Stimulated activated CD8-positive, alpha-beta memory T cell treated with anti-CD3 and anti-CD28 coated beads, Interleukin-12 subunit alpha, Interleukin-12 subunit beta, amount 100 ng/mL, for 4 hours (primary cell): ENCODE data around the gene USP24.

Experiments used
- DNase-seq: peaks from one replicate; pipeline ENCODE4 v3.0.0-alpha.2; 2020; ENCODE audit warnings: low read depth

Gene USP24

DNA sequence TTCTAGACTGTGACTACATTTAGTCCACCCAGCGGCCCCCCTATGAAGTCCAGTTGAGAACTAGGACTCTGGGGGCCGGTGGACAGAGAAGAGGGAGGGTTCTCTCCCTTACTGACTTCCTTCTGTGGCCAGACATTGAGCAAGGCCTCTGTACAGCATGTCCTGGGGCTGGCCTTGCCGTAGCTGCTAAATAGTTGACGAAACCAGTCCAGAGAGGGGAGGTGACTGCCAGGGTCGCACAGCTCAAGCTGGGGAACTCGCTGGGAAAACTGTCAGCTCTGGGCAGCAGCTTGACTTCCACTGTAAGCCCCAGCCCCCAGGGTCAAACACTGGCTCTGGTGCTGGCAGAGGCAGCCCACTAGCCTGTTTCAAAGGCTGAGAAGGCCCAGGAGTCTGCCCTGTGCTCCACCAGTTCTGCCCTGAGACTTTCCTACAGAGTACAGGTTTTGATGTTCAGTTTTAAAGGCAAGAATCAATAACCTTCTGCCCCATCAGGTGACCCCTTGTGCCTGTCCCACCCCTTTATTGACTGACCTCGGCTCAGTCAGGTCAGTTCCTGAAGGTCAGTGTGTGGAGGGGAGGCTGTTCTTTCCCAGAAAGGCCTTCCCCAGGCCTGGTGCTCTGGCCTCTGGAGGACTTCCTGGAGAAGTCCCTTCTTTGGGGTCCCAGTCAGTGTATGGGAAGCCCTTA is 161.8 kb downstream of the USP24 start:
- no peak for DNase-seq

- no peak for DNase-seq
These were observed 162.7 kb downstream of the USP24 start for GRCh38 chr1:55052221-55053142.

GRCh38 chr1:55051621-55052020 is 163.5 kb downstream of the USP24 start:
- DNase-seq = no peak

- no peak for DNase-seq
These were observed 164.0 kb downstream of the USP24 start for GRCh38 chr1:55051169-55051568.

DNA sequence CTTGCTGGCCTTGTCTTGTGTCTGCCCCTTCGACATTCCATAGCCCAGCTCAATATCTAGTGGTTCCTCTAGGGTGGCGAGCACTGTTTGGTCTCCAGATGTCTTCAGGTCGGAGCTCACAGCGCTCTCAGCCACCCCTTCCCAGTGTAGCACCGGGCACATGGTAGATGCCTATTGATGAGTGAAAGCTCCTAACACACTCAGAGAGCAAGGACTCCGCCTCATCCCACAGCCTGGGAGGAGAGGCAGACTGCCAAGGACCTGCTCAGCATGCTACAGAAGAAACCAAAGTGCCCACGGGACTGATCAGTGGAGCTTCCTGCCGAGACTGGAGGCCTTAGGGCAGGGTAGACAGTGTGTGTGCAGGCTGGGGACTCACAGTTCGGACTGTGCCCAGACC is 164.9 kb downstream of the USP24 start:
- no peak for DNase-seq

DNA sequence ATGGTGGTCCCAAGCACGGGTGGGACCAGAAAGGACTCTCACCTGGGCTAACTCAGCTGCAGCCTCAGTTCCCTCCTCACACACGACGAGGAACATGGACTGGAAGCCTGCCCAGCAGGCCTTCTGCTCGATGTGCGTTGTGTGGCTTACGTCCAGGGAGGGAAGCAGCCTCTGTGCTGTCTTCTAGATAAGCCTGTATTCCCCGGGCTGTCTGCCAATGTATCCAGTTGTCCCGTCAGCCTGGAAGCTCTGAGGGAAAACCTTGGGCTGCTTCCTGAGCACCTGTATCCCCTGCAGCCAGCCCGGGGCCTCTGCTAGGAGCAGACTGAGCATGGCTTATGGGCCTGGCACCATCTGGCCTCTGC is 165.3 kb downstream of the USP24 start:
- DNase-seq = no peak

DNA sequence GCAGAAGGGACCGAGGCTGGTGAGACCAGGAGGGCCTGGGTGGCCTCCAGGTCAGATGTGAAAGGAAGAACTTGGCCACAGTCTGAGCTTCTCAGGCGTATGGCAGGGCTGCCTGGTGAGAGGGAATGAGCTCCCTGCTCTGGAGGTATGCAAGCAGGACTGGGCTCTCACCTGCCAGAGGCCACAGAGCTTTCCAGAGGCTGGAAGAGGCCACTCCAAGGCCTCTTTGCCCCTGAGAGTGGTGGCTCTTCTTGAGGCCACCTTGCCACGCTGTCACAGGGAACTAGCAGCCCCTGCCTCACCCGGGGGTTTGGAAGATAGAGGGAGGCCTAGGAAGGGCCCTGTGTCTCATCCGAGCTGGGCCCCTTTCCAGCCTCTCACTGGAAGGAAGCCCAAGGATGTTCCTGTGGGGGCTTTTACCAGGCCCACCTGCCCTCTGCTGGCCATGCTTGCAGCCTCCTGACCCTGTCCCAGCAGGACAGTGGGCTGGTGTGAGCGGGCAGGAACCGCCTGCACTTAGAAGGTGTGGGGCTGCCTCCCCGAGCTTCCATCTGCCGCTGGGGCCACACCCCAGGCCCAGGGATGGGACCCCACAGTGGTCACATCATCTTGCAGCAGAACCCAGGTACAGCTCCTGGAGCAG is 165.8 kb downstream of the USP24 start:
- no peak for DNase-seq

DNA sequence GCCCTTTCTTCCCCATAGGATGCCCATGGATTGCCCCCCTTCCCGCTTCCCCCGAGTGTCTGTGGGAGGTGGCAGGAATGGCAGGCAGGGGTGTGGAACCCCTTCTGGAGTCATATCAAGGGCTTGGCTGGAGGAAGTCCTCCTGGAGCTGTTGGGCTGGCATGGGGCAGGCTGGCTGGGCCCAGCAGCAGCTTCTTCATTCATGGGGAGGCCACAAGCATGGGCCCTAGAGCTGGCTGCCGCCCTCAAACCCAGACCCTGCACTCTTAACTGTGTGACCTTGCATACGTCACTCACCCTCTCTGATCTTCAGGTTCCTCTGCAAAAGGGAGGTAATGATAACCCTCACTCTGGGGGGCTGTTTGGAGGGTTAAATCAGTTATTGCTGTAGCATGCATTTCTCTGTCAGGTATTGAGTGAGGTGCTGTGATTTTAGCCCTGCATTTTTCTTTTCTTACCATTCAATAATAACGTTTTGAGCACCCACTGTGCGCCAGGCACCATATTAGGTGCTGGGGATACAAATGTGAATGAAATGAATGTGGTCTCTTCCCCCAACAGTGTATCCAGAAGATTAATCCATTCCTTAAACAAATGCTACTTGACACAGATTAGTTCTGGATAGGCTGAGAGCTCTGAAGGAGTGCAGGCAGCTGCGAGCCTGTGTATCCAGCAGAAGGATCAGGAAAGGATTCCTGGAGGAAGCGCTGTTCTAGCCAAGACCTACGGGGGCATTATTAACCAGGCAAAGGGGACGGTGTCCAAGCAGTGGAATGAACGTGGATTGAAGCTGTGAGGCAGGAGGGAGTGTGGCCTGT is 166.5 kb downstream of the USP24 start:
- DNase-seq = no peak

DNA sequence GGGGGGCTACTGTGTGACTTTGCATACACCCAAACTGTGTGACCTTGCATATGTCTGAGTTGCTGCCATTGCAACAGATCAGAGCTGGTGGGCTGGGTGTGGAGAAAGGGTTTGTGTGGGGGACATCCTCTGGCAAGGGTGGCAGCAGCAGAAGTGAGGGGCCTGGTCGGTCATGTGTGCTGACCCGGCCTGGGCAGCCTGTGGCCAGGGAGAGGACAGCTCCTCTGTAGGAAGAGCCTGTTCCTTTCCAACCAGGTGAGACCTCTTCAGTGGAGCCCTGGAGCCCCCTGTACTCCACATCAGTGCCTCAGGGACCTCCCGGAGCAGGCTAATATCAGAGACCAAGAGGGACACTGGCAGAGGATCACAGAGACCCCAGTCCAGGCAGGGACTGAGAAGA is 167.6 kb downstream of the USP24 start:
- DNase-seq = no peak

GRCh38 chr1:55046871-55047270 is 168.3 kb downstream of the USP24 start:
- no peak for DNase-seq

DNA sequence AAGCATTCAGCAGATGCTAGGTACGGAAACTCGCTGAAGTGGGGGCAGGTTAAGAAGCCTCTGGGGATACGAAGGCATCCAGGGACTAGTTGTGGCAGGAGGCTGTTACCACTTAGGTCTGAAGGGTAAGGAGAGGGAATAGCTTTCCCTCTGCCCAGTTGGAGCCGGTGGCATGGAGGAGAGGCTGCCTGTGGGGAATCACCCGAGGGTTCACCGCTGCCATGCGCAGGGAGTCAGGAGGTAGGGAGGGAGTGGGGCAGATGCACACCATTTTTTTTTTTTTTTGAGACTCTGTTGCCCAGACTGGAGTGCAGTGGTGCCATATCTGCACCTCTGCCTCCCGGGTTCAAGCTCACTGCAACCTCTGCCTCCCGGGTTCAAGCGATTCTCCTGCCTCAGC is 169.7 kb downstream of the USP24 start:
- DNase-seq = no peak

- DNase-seq = no peak
These were observed 170.4 kb downstream of the USP24 start for GRCh38 chr1:55044617-55045397.

DNA sequence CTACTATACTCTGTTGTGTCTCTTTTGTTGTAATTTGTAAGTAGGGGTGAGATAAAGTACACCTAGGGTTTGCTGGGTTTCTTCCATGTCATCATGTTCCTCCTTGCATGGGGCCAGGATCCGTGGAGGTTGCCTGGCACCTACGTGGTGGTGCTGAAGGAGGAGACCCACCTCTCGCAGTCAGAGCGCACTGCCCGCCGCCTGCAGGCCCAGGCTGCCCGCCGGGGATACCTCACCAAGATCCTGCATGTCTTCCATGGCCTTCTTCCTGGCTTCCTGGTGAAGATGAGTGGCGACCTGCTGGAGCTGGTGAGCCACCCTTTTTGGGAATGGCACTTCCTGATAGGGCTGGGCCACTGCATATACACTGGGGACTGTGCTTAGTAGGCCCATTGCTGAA is 171.4 kb downstream of the USP24 start:
- no peak for DNase-seq

DNA sequence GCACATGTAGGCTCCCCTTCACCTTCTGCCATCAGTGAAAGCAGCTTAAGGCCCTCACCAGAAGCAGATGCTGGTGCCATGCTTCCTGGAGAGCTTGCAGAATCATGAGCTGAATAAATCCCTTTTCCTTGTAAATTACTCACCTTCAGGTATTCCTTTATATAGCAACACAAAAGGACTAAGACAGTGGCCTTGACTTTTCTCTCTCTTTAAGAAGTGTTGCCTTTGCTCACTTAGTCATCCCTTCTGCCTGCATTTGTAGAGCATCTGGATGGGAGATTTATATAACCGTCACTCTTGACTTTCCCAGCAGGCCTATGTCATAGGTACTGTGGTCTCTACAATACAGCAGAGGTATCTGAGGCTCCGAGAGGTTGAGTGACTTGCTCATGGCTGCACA is 172.2 kb downstream of the USP24 start:
- no peak for DNase-seq

DNA sequence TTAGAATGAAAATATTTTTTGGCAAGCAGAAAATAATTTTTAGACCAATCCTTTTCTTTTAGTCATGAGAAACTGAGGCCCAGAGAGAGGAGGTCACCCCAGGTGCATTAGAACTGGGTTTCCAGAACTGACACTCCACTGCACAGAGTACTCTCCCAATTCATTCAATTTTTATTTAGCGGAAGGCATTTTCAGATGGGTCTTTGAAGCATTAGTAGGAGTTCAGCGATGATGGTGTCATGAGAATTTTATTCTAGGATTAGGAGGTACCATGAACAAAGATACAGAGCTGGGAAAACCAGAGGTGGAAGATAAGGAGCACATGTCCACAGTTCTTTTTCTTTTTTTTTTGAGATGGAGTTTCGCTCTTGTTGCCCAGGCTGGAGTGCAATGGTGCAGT is 173.6 kb downstream of the USP24 start:
- no peak for DNase-seq

DNA sequence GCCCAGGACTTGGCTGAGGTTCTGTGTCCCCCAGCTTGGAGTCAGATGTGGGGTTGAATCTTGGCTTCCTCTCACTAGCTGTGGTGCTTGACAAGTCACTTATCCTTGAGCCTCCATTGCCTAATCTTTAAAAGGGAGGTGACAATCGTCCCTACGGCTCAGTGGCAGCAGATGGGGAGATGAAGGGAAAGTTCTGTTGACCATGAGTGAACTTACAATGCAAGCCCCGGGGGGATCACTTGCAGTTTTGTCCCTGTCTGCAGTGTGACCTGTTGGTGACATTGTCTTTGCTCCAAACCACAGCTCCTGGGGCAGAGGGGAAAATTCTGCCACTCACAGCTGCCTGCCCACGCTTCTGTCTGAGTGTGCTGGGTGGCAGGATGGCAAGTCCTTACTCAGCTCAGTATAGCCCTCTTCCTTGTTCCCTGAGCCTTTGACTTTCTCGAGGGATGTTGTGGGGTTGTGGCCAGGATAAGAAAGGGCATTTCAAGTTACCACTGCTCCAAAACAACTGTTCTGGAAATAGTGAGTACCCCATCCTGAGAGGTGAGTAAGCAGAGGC is 174.2 kb downstream of the USP24 start:
- no peak for DNase-seq

DNA sequence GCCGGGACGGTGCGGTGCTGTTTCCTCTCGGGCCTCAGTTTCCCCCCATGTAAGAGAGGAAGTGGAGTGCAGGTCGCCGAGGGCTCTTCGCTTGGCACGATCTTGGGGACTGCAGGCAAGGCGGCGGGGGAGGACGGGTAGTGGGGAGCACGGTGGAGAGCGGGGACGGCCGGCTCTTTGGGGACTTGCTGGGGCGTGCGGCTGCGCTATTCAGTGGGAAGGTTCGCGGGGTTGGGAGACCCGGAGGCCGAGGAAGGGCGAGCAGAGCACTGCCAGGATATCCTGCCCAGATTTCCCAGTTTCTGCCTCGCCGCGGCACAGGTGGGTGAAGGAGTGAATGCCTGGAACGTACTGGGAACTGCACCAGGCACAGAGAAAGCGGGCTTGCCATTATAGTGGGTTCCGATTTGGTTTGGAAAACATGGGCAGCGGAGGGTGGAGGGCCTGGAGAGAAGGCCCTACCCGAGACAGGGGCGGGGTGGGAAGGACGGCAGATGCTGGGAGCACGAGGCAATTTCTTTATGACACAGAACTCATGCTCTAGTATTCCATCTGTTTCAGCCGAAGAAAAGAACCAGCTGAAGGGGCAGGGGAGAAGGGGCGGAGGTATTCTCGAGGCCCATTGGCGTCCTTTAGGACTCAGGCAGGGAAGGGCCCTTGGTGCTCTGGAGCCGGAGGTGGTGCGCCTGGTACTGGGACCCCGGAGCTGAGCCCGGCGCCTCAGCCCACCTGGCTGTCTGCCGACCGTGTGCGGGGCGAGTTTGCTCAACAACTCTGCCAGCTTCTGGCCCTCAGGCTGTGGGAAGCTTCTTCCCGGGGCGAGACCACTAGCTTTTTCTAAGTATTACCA is 174.9 kb downstream of the USP24 start:
- no peak for DNase-seq

DNA sequence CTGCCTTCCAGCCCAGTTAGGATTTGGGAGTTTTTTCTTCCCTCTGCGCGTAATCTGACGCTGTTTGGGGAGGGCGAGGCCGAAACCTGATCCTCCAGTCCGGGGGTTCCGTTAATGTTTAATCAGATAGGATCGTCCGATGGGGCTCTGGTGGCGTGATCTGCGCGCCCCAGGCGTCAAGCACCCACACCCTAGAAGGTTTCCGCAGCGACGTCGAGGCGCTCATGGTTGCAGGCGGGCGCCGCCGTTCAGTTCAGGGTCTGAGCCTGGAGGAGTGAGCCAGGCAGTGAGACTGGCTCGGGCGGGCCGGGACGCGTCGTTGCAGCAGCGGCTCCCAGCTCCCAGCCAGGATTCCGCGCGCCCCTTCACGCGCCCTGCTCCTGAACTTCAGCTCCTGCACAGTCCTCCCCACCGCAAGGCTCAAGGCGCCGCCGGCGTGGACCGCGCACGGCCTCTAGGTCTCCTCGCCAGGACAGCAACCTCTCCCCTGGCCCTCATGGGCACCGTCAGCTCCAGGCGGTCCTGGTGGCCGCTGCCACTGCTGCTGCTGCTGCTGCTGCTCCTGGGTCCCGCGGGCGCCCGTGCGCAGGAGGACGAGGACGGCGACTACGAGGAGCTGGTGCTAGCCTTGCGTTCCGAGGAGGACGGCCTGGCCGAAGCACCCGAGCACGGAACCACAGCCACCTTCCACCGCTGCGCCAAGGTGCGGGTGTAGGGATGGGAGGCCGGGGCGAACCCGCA is 175.7 kb downstream of the USP24 start, which contains the start of gene PCSK9:
PCSK9 (plus strand) TSS at position 207 of the 741 bp plus-strand sequence; CDS start at position 497, 290 bp downstream.
- no peak for DNase-seq

GRCh38 chr1:55038974-55039341 is 176.2 kb downstream of the USP24 start:
- DNase-seq = no peak

DNA sequence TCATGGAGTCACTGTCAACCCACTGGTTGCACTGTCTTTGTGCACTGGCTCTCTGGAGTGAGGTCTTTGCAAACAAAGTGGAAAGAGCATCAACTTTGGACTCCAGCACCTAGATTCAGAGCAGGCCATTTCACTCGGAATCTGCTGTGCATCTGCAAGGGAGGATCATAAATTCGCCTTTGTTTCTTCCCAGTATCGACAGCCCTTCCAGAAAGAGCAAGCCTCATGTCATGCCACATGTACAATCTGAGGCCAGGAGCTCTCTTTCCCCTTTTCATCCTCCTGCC is 176.7 kb downstream of the USP24 start:
- DNase-seq = no peak
